GM12891 (cell line): ENCODE measurements around the gene OGG1.

ENCODE experiments used
- DNase-seq: peaks from one replicate; pipeline ENCODE4 v3.0.0; 2011; ENCODE audit warnings: low spot score; ENCODE audit not compliant: insufficient read length
- FAIRE-seq: peaks from 2 replicates; lab custom pipeline; 2011; peaks lifted over from hg19 to GRCh38; lab: Jason Lieb, UNC
- PAX5 ChIP-seq: IDR thresholded peaks from 2 replicates; pipeline ENCODE4 v1.6.1; 2011; ENCODE audit warnings: low read length, moderate library complexity, mild to moderate bottlenecking; ENCODE audit not compliant: insufficient read depth, severe bottlenecking
- POLR2A ChIP-seq: IDR thresholded peaks from 2 replicates; pipeline ENCODE4 v1.6.1; 2011; ENCODE audit warnings: low read depth, low read length, control low read depth
- POLR2AphosphoS5 ChIP-seq: IDR thresholded peaks from 2 replicates; pipeline ENCODE4 v1.6.1; 2011; ENCODE audit warnings: low read depth, low read length, control low read depth
- POU2F2 ChIP-seq: IDR thresholded peaks from 2 replicates; pipeline ENCODE4 v1.6.1; 2011; ENCODE audit warnings: low read depth, mild to moderate bottlenecking, control low read depth, low read length, moderate library complexity
- SPI1 ChIP-seq: IDR thresholded peaks from 2 replicates; pipeline ENCODE4 v1.6.1; 2011; ENCODE audit warnings: low read depth, low read length, control low read depth
- TAF1 ChIP-seq: IDR thresholded peaks from 2 replicates; pipeline ENCODE4 v1.6.1; 2011; ENCODE audit warnings: low read depth, low read length, control low read depth

The OGG1 gene

DNA sequence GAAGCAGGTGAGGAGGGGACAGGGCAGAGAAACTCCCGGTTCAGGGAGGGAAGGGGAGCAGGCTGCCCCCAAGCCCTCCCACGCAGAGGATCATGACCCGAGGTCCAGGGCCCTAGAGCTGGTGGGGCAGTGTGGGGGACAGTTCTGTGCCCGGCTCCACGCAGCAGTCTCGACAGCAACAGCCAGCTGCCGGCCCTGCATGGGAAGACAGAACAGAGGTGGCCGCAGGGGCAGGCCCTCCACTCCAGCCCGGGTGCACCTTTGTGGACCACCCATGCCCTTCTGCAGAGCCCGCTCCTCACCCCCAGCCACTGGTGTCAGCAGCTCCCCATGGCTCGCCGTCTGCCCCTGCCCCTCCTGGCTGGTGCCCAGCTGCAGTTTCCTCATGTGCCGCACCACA is 7.7 kb downstream of the OGG1 start:
- no peak for DNase-seq
- FAIRE-seq, result no peak
- no peak for TF ChIP-seq TAF1
- no peak for TF ChIP-seq POLR2A
- TF ChIP-seq POU2F2, result no peak
- TF ChIP-seq POLR2AphosphoS5, result no peak
- TF ChIP-seq SPI1, result no peak
- no peak for TF ChIP-seq PAX5

DNA sequence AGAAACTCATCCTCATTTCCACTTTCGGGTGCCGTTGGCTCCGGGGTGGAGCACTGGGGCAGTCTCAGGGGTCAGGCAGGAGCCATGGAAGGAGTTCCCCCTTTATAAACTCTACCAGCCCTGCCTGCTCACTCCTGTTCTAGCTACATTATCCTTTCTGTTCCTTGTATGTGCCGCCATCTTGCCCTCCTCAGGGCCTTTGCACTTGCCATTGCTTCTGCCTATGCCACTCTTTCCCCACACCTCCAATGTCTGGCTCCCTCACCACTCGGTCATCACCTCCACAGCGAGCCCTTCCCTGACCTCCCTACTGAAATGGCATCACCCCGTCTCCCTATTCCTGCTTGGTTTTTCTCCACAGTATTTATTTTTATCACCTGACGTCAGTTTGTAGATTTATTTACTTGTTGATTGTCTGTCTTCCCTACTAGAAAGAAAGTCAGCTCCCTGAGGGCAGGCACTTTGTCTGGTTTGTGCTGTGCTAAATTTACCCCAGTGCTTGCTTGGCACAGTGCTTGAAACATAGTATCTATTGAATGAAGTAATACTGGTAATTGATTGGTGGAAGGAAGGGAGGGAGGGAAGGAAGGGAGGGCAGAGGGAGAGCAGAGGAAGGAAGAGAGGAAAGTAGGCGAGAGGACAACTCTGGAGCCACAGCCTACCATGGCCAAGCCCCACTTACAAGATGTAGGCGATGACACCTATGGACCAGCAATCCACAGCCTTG is 11.2 kb downstream of the OGG1 start:
- no peak for DNase-seq
- TF ChIP-seq POLR2AphosphoS5 (no peak), PAX5 (no peak), POLR2A (no peak), TAF1 (no peak), SPI1 (no peak), POU2F2 (no peak)
- no peak for FAIRE-seq

DNA sequence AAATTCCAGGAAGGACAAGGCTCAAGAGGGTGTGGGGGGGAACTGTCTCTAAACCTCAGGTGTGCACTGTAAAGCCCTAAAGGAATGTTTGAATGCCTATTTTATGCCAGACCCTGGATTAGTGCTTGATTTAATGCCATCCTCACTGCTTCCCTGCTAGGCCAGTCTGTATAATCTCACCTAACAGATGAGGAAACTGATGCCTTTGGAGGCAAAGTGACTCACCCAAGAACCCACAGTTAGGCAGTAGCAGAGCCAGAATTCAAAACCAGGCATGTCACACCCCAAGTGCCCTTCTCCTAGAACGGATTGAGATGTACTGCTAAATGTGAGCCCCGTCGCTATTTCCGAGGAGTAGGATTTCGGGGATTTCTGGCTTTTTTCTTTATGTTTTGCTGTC is 12.2 kb downstream of the OGG1 start:
- FAIRE-seq, result no peak
- TF ChIP-seq POLR2AphosphoS5 (no peak), TAF1 (no peak), SPI1 (no peak), PAX5 (no peak), POLR2A (no peak), POU2F2 (no peak)
- no peak for DNase-seq

DNA sequence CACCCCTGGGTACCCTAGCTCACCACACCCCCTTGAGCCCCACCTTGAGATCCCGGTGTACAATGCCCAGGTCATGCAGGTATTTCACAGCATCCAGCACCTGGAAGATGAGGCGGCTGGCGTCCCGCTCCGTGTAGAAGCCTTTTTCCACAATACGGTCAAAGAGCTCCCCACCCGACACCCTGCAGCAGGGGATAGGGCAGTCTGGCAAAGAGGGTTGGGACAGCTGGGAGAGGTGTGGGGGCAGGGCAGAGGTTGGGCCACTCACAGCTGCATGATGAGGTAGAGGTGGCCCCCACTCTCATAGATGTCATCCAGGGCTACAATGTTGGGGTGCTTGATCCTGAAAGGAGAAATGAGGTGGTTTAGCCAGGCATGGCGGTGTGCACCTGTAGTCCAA is 13.1 kb downstream of the OGG1 start:
- TF ChIP-seq TAF1 (no peak), PAX5 (no peak), SPI1 (no peak), POLR2AphosphoS5 (no peak), POLR2A (no peak), POU2F2 (no peak)
- DNase-seq (no peak), FAIRE-seq (no peak)

DNA sequence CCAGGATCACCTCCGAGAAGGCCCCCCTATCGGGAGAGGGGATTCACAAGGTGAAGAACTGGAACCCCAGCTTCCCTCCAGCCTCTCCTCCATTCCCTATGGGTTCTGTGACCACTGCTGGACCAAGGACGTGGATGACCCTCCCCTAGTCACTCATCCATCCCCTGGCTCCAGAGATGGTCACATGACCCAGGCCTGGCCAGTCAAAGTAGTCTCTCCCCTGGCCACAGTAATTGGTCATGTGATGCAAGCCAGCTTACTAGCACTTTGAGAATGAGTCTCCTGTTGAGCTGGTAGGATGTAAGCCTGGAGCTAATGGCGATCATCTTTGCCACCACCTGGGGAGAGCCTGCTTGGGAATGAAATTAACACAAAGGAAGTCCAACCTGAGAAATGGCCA is 16.1 kb downstream of the OGG1 start:
- DNase-seq, result no peak
- FAIRE-seq, result no peak
- no peak for TF ChIP-seq POLR2A
- TF ChIP-seq SPI1, result no peak
- no peak for TF ChIP-seq TAF1
- TF ChIP-seq POLR2AphosphoS5, result no peak
- TF ChIP-seq POU2F2, result no peak
- no peak for TF ChIP-seq PAX5

DNA sequence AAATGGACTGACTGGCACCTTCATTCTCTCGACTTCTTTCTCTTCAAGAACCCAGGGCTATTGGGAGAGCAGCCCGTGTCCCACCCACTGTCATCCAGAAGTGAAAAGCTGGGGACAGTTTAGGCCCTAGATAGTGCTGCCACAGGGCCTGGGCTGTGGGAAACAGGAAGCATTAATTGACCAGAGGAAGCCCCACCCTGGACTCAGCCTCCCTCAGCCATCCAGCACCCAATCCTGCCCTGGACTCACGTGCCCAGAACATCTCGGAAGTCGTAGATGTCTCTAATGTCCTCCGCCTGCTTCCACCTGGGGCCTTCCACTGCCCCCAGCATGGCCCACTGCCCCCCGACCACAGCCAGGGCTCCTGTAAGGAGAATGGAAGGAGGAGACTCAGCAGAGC is 17.7 kb downstream of the OGG1 start:
- FAIRE-seq, result no peak
- no peak for DNase-seq
- TF ChIP-seq POLR2A (no peak), PAX5 (no peak), POU2F2 (no peak), SPI1 (no peak), POLR2AphosphoS5 (no peak), TAF1 (no peak)

DNA sequence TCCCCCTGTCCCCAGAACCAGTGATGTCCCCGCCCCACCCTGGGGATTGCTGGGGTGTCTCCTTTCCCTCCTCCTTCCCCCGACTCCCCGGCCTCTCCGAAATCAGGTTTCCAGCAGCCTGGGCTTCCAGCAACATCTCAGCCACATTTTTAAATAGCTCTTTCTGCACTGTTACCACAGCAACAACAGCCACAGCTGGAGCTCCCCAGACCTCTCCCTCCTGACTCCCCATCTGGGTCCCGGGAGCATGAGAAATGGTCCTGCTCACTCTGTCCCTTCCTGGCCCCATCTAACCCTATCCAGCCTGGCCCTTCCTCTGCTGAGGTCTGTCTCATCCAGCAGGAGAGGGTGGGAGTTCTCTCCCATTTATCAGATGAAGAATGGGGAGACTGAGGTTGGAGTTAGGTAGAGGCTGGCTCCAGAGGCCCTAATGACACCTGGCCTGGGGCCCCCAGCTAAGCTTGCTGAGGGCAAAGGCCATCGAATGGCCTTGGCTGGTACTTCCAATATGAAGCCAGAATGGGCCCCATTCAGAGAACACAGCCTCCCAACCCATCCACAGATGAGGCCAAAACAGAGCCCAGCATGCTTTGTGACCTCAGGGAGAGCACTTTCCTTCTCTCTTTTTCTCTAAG is 18.5 kb downstream of the OGG1 start:
- TF ChIP-seq TAF1, result no peak
- no peak for TF ChIP-seq SPI1
- TF ChIP-seq POLR2A, result no peak
- TF ChIP-seq POLR2AphosphoS5, result no peak
- TF ChIP-seq POU2F2, result no peak
- TF ChIP-seq PAX5, result no peak
- FAIRE-seq (no peak), DNase-seq (no peak)

DNA sequence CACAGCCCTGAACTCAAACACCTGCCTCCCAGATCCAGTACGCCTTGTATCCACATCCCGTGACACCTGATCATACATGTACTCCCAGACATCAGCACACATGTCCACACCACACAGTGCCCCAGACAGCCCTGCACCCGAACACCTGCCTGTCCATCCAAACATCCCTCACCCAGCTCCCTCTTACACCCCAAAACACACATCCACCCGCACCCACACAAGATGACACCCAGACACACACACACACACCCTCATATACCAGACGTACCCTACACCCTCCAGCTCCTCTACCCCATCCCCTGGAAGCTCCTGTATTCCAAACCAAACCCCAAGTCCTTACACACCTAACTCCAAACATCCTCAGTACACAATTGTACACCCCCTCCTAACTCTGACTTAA is 19.3 kb downstream of the OGG1 start:
- DNase-seq (no peak), FAIRE-seq (no peak)
- TF ChIP-seq SPI1 (no peak), POLR2A (no peak), POLR2AphosphoS5 (no peak), TAF1 (no peak), POU2F2 (no peak), PAX5 (no peak)

DNA sequence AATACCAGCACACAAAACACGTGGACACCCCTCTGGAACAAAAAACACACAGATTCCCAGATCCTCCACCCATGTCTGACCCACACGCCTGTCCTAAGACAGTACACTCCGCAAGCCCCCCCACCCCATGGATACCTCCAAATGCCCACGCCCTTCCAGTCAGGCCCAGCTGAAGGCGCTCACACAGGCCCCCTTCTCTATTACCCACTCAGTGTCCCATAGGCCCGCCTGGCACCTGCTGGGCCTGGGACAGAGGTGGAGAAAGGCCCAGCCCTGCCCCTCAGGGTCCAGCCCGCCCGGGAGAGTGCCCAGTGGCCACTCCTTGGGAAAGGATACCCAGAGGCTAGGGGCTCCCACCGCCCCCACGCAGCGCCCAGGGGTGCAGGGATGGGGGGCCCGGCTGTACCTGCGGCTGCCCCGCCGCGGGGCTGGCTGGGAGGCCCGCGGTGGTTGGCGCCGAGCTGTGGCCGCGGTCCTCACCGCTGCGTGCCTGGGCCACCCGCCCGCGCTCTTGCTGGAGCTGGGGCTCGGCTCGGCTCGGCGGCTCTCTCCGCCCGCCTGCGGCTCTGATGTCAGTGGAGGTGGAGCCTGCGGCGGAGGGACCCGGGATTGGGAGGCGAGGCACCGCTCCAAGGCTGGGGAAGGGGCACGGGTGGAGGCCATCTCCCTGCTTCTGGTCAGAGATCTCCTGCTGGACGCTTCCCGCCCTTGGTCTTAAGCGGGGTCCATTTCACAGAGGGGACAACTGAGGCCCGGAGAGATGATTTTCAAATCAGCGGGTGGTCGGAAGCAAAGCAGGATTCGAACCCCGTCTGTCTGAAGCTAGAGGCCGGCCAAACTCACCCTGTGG is 19.9 kb downstream of the OGG1 start, which contains the start of gene CAMK1:
Gene CAMK1 (minus strand): TSS at position 522 of the 850 bp plus-strand sequence. CDS start 2,198 bp downstream, outside the sequence.
- TF ChIP-seq PAX5 (no peak), POLR2AphosphoS5 (no peak), SPI1 (no peak), POU2F2 (no peak), POLR2A (no peak), TAF1 (no peak)
- FAIRE-seq, result no peak
- DNase-seq, result peak; percentile 71
